ENCODE data around the gene ISG15. TPM values are rescaled to one million over a fixed set of nuclear protein-coding genes. Genes with fewer than 3 reads are reported as not detected.
A peak's percentile ranks its signal among the peaks of the same experiment; 100 is the strongest.

Gene ISG15
- total RNA-seq, 6 experiments from 2014 or later, result 38.4 to 89.1 (median 42.1) TPM

DNA sequence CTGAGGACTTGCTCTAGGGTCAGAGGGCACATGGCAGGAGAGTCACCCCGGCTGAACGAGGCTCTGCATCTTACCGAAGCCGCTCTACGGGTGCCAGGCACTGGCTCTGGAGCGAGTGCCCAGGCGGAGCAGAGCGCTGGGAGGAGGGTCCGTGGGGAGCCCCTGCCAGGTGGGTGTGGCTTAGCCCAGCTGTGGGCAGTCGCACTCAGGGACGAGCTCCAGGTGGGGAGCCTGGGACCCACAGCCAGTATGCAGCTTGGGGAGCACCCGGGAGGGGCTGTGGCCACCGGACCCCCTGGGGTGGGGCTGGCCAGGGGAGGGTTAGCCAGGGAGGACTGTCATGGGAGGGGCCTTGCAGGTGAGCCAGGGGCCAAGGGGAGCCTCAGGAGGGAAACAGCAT lies 10.4 kb downstream of the ISG15 start:
- no peak for DNase-seq
- Mint-ChIP-seq H3K4me1 (ENCODE audit: low read depth) (peaks cover 23% of the 10 kb centered on the region), H3K9me3 (no peaks in the 10 kb centered on the region), H3K4me3 (no peak overlapping the region), H3K27ac (peak overlapping the region; percentile 45; the same call in 1 of the 2 replicates), H3K36me3 (ENCODE audit: low read depth) (peaks cover 5% of the 10 kb centered on the region), H3K27me3 (ENCODE audit: insufficient read depth) (no peaks in the 10 kb centered on the region; the same call in 1 of the 2 replicates)
- TF ChIP-seq, protein P1, sequence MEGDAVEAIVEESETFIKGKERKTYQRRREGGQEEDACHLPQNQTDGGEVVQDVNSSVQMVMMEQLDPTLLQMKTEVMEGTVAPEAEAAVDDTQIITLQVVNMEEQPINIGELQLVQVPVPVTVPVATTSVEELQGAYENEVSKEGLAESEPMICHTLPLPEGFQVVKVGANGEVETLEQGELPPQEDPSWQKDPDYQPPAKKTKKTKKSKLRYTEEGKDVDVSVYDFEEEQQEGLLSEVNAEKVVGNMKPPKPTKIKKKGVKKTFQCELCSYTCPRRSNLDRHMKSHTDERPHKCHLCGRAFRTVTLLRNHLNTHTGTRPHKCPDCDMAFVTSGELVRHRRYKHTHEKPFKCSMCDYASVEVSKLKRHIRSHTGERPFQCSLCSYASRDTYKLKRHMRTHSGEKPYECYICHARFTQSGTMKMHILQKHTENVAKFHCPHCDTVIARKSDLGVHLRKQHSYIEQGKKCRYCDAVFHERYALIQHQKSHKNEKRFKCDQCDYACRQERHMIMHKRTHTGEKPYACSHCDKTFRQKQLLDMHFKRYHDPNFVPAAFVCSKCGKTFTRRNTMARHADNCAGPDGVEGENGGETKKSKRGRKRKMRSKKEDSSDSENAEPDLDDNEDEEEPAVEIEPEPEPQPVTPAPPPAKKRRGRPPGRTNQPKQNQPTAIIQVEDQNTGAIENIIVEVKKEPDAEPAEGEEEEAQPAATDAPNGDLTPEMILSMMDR (IDR thresholded peaks at IDR 0.05), result no peak

DNA sequence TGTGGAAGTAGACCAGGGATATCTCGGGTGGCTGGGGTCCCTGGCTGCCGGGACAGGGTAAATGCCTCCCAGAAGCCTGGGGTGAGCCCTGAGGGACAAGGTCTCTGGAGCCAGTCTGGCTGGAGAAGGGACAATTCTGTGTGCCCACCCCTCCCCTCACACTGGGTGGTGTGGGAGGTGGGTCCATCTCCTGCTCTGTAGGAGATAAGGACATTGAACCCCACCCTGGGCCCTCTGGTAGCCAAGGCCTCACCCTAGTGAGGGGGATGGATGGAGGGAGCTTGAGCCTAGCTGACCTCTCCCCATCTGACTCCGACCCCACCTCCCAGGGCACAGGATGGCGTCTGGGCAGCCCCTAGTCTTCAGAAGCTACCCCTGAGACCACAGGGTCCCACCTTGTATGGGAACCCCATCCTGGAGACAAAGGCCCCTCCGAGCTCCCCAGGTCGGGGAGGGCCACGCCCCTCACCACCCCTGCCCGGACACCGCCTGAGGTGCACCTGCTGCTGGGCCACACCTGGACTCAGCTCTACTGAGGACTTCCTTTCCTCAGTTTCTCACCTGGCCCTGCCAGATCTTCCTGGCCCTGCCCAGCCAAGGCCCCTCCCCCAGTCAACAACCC lies 11.0 kb downstream of the ISG15 start:
- H3K4me3 Mint-ChIP-seq, result no peak overlapping the region

DNA sequence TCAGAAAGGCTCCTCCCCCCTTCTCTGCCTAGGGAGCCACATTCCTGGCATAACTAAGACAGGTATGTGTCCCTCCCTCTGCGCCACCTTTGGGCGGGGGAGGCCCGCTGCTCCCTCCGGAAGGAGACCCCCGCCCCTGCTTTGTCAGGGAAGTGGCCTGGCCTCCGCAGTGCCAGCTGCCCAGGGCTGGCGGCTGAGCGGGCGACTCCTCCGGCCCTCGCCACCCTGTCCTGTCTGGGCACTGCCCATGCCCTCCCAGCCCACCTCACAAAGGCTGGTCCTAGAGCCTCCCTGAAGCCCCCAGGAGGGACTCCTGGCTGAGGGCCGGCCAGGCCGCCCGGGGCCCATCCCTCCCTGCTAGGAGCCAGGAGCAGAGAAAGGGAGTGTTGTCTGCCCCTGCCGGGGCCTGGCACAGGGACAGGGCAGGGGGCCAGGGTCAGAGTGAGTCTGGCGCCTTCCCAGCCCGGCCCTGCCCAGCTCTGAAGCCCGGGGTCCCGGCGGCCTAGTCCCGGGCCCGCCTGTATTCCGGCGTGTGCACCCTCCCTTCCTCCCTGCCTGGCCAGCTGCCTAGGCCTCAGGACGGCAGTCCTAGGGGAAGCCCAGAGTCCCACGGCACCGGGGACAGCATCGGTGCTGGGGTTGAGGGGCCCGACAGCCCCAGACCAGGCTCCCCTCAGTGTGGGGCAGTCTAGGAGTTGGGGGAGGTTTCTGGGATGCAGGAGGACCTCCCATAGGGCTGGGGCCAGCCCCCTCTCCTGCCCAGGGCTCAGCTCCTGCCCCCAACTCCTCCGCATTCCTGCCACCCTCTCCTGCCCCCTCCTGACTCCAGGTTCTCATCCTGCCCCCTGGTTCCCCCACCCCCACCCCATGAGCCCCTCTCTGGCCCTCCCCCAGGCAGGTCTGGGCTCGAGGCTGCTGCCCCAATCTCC lies 11.7 kb downstream of the ISG15 start:
- no peak for DNase-seq
- Mint-ChIP-seq H3K36me3 (ENCODE audit: low read depth) (peaks cover 5% of the 10 kb centered on the region), H3K27me3 (ENCODE audit: insufficient read depth) (no peaks in the 10 kb centered on the region; the same call in 1 of the 2 replicates), H3K9me3 (no peaks in the 10 kb centered on the region), H3K4me3 (no peak overlapping the region), H3K4me1 (ENCODE audit: low read depth) (peaks cover 23% of the 10 kb centered on the region), H3K27ac (no peak overlapping the region)
- TF ChIP-seq, protein P1 (IDR thresholded peaks at IDR 0.05), result no peak

More for the DNA sequence above, 11.0 kb downstream of the ISG15 start:
- TF ChIP-seq, protein P1 (IDR thresholded peaks at IDR 0.05), result no peak
- DNase-seq, result no peak
- Mint-ChIP-seq H3K27me3 (ENCODE audit: insufficient read depth) (no peaks in the 10 kb centered on the region; the same call in 1 of the 2 replicates), H3K4me1 (ENCODE audit: low read depth) (peaks cover 23% of the 10 kb centered on the region), H3K27ac (no peak overlapping the region), H3K9me3 (no peaks in the 10 kb centered on the region), H3K36me3 (ENCODE audit: low read depth) (peaks cover 5% of the 10 kb centered on the region)

- TF ChIP-seq, protein P1 (IDR thresholded peaks at IDR 0.05), result no peak
- peaks cover 23% of the 10 kb centered on the region for H3K4me1 Mint-ChIP-seq (ENCODE audit: low read depth)
- peaks cover 5% of the 10 kb centered on the region for H3K36me3 Mint-ChIP-seq (ENCODE audit: low read depth)
- no peak overlapping the region for H3K4me3 Mint-ChIP-seq
- DNase-seq, result no peak
- no peaks in the 10 kb centered on the region; the same call in 1 of the 2 replicates for H3K27me3 Mint-ChIP-seq (ENCODE audit: insufficient read depth)
- no peaks in the 10 kb centered on the region for H3K9me3 Mint-ChIP-seq
- H3K27ac Mint-ChIP-seq, result no peak overlapping the region
These were observed 12.4 kb downstream of the ISG15 start for GRCh38 chr1:1025730-1026129.

GRCh38 chr1:1026599-1027413 lies 13.5 kb downstream of the ISG15 start:
- H3K4me3 Mint-ChIP-seq, result no peak overlapping the region

More at GRCh38 chr1:1026599-1027413, 13.5 kb downstream of the ISG15 start:
- Mint-ChIP-seq H3K4me1 (ENCODE audit: low read depth) (peaks cover 16% of the 10 kb centered on the region), H3K9me3 (no peaks in the 10 kb centered on the region), H3K27me3 (ENCODE audit: insufficient read depth) (no peaks in the 10 kb centered on the region; the same call in 1 of the 2 replicates), H3K36me3 (ENCODE audit: low read depth) (peaks cover 5% of the 10 kb centered on the region), H3K27ac (no peak overlapping the region)
- TF ChIP-seq, protein P1 (IDR thresholded peaks at IDR 0.05), result no peak
- no peak for DNase-seq

All from HFFc6 (cell line).